ENCODE data around the gene LMF1.

LMF1 gene

GRCh38 chr16:873889-874288, 96.9 kb downstream of the LMF1 start:
- no peak overlapping the region for H3K27ac ChIP-seq
- TF ChIP-seq ZFX (IDR thresholded peaks at IDR 0.05; ENCODE audit: borderline replicate concordance) (no peak), CTCF (IDR thresholded peaks at IDR 0.05) (no peak)

- no peak for TF ChIP-seq ZFX (IDR thresholded peaks at IDR 0.05; ENCODE audit: borderline replicate concordance)
- TF ChIP-seq CTCF (IDR thresholded peaks at IDR 0.05), result no peak
- H3K27ac ChIP-seq, result no peak overlapping the region
Observed at GRCh38 chr16:873243-873661, 97.5 kb downstream of the LMF1 start.

DNA sequence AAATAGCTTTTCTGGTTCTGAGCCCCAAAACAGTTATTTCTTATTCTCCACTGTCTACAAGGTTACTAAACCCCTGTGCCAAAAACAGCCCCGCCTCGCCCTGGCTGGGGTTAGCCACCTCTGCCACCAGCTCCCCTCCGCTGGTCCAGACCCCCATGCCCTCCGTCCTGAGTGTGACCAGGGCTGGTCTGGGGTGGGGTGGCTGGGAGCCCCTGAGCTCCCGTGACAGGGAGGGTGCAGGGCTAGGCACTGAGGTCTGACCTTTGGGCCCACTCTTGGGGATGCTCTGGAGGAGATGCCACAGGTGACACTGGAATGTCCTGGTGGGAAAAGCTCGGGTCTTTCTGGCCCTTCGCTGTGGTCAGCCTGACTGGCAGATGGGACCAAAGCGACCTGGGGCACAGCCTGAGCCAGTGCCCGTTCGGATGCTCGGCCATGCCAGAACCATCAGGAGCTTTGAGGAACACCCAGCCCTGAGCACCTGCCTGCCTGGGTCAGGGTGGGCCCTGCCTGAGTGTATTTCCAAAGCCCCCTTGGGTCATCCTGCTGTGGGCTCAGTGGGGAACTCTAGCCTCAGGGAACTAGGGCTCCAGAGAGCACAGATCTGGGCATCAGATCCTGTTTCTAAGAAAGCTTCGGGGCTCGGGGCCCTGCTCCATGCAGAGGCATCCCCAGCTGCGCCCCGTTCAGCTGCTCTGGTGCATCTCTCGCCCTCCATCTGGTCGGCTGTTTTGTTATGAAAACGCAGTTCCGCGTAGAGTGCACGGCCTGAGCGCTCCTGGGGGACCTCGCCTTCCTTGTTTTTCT, 98.1 kb downstream of the LMF1 start:
- no peak overlapping the region for H3K27ac ChIP-seq
- TF ChIP-seq ZFX (IDR thresholded peaks at IDR 0.05; ENCODE audit: borderline replicate concordance), result no peak
- TF ChIP-seq CTCF (IDR thresholded peaks at IDR 0.05), result no peak

DNA sequence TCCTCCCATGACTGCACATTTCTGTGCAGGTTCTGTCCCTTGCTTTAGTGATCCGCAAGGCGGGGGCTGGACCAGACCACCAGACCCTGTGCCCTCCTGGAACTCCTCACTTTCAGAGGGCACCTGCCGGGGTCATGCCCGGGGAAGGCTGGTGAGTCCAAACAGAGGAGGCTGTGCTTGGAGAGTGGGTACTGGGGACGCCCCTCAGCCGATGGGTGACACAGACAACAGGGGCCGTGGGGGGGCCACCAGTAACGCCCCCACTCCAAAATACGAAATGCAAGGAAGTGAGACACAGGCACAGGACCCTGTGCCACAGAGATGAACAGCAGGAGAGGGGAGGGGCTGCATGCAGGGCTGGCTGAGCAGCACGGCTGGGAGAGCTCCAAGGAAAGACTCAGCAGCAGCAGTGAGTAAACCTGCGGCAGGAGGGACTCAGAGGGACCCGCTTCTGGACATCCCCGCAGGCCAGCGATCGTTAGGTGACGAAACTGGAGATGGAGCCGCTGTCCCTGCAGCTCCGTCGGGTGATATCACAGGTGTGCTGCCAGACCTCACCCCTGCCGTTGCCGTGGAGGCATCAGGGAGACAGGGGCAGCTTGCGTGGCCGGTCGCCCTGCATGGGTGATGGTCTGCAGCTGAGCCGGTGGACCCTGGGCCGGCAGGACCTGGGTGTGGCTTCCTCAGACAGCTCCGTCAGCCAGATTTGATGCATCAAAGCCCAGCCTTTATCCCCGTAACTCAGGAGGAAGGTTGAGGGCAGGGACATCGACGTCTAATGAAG, 99.0 kb downstream of the LMF1 start:
- TF ChIP-seq ZFX (IDR thresholded peaks at IDR 0.05; ENCODE audit: borderline replicate concordance) (no peak), CTCF (IDR thresholded peaks at IDR 0.05) (no peak)

DNA sequence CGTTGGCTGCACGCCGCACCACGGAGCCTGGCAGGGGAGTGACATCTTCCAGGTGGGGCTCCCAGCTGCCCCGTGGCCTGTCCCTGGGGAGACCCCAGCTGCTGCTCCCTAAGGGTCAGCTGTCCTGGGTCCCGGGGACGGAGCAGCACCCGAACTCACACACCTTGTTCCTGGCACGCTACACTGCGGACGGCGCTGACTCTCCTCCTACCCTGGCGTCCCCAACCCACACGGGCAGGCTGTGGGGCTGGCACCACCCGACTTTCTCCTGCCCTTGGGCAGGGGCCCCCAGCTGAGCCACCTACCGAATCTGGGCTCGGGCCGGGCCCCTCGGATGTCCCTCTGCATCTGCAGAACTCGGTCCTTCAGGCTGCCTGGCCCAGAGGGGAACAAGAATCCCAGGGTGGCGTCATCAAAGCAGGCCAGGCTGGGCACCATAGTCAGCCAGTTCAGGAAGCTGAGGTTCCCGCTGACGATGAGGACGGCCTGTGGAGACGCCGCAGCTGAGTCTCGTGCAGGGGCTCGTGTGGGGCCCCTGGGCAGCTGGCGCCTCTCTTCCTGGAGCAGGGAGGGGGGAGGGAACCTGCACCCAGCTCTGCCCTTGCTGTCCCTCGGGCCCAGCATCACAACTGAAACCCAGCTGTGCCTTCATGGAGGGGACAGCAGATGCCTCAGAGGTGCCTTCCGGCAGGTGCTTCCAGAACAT, 99.8 kb downstream of the LMF1 start:
- no peak for TF ChIP-seq CTCF (IDR thresholded peaks at IDR 0.05)
- no peak for TF ChIP-seq ZFX (IDR thresholded peaks at IDR 0.05; ENCODE audit: borderline replicate concordance)
- no peak overlapping the region for H3K27ac ChIP-seq

More for the DNA sequence above, 99.0 kb downstream of the LMF1 start:
- no peak overlapping the region for H3K27ac ChIP-seq

DNA sequence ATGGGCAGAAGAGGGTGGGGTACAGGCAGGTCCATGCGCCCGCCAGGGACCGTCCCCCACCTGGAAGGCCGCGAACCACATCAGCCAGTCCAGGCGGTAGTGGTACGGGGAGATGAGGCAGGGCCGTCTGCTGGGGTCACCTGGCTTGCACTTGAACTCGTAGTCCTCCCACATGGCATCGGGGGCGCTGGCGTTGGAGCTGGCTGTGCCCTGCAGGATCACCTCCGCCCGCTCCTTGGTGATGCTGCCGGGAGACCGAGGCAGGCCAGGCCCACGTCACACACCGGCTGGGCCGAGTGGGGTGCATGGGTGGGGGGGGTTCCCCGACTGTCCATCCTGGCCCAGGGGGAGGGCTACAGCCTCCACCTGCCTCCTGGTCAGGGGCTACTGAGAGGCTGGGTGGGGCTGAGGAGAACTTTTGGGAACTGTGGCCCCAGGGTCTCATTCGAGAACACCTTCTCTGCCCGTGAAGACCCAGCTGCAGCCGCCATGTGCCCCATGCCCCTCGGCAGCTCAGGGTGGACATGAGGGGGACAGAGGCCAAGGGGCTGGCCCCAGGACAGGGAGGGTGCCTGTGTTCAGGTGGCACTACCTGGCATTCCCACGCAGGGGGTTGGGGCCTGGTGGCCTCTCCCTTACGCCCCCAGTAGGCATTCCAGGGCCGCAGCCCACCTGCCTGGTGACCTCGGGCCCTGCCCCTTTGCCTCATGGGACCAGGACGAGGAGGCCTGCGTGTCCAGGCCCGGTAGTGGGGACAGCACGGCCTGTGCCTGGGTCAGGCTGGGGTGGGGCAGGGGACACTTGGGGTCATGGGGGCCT, 100.8 kb downstream of the LMF1 start:
- no peak overlapping the region for H3K27ac ChIP-seq
- TF ChIP-seq CTCF (IDR thresholded peaks at IDR 0.05) (no peak), ZFX (IDR thresholded peaks at IDR 0.05; ENCODE audit: borderline replicate concordance) (no peak)
